EH (cell line): ENCODE measurements around the gene NFASC.
A peak's percentile ranks its signal among the peaks of the same experiment; 100 is the strongest.

Experiments
- DNase-seq: peaks from one replicate; pipeline ENCODE4 v3.0.0-alpha.2; 2015; ENCODE audit warnings: low read depth

The NFASC gene

DNA sequence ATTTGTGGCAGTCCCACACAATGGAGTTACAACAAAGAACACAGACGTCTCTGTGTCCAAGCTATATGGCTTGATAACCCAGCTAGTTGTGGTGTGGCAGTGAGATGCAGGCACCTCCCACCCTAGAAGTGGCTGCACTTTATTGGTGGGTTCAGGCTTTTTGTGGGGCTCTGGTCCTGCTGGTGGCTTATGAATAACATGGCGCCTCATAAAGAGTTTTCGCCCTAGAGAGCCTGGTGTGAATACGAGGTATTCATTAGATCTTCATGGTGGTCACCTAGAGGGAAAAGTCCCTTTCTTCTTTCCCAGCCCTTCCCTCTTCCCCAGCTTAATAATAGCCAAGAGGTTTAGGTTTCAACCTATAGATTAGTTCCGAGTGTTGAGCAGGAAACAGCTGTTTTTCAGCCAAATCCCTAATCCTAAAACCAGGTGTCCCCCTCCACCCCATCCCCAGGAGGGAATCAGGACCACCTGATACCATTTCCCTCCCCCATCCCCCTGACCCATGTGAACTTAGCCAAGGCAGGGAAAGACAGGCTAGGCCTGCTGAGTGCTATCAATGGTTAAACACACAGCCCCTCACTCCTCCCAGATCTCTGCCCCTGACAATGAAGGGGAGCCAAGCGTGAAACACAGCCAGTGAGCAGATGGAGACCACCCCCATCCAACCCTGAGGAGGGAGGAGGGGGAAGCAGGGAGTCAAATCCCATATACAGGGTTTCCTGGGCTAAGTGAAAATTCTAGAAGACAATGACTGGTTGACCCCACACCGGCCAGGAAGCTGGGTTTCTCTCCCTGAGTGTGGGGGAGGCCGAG lies 58.2 kb downstream of the NFASC start:
- DNase-seq, result no peak

DNA sequence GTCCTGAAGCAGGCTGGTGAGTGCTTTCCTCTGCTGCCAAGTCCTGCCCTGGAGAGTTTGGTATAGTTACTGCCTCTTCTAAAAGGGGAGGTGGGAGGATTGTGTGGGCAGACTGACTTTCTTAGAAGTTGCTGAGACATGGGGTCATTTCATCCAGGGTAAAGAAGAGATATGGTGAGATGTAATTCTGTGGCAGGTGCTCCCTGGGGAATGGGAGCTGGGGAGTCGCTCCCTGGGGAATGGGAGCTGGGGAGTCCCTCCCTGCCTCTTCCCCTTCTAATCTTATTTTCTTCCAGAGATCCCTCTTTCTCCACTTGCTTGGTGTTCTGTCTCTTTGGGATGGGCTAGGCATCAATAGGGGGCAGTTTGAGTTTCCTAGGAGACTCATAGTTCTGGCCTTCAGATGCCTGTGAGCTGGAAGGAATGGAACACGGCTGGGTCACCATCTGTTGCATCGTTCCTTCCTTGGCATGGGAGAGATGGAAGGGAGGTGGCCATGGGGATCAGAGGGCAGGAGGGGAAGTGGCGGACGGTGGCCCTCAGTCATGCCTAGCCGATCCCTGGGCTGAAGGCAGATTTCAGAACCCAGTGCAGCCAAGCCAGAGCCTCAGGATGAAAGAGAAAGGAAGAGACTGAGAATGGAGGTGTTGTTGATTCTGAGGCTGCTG lies 59.0 kb downstream of the NFASC start:
- no peak for DNase-seq

DNA sequence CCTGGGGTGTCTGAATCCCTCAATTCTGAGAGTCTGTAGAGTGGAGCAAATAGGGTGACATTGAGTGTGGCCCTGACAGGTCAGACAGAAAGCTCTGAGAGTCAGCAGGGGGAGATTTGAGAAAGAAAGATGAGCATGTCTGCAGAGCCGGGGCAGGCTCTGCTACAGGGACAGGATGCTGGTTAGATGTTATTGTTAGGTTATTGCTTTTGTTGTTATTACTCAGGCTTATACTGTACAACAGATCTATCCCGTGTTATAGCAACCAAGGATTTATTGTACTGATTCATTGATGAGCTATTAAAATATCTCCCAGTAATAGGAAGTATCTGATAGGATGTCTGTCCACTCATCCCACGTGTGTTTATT lies 59.5 kb downstream of the NFASC start:
- no peak for DNase-seq

DNA sequence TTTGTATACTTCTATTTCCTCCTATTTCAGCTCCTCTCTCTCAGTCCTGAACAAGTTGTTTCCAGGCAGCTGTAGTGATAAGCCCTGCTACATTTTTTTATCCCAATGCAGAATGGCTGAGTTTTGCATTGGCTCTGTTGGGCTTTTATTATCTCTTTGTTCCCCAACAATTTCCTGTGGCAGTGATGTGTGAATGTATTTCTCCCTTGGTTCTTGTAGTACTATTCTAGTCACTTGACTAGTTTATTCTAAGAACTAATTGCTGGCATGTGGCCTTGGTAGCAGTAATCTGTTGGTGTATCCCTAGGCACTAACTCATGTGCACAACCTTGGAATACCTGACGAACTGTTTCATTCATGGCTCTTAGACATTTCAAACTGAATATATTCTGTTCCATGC lies 60.7 kb downstream of the NFASC start:
- DNase-seq, result no peak

DNA sequence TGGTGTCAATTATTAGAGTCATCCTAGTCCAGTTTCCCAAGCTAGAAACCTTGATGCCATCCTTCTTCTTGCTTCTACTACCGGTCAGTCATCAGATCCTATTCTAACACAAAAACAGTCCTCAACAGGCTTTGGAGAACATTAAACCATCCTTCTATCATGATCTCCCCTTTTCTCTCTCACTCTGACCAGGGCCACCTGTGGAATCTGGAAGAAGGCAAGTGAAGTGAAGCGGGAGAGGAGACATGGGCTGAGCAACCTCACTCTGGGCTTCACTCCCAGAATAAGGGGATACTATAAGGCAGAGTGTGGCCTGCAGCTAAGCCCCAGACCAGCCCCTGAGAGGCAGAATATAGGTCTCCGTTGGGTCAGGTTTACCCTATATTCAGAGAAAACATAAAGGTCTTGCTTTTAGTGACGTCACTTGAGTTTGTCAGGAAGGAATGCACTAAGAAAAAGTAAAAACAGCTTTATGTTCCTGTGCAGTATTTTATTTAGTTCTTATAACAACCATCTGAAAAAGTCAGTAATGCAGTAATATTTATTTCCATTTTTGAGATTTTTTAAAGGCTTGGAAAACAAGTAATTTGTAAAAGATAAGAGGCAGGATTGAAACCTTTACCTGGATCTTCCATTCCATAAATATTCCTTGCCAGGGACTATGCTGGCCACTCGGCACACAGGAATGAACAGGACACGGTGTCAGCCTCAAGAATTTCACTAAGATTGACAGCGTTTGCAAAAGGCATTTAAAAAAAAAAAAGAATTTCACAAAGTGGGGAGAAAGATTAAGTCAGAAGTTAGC lies 61.3 kb downstream of the NFASC start:
- DNase-seq, result no peak

DNA sequence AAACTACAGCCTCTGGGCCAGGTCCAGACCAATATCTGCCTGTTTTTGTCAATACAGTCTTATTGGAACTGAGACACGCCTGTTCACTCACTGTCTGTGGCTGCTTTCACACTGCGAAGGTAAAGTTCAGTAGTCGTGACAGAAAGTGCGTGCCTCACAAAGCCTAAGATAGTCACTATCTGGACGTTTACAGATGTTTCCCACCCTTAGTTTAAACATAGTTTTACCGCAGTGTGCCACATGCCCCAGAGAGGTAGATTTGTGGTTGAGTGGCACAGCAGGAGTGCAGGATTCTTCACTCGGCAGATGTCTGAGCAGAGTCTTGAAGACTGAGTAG lies 61.9 kb downstream of the NFASC start:
- DNase-seq, result no peak

DNA sequence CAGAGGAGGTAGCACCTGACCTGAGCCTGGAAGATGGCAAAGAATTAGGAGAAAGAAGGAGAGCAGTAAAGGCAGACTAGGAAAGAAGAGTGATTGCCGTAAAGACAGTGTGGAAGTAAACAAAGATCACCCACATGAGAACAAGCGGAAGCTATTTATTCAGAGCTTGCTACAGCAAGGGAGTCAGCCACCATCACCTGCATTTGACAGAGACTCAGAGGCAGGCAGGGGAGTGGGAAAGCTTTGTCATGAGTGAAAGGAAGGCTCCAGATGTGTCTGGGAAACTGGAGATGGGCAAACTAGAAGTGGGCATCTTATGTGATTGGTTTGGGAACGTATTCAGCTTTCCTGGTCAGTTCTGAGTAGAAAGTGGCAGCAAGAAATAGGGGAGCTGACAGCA lies 64.5 kb downstream of the NFASC start:
- no peak for DNase-seq

DNA sequence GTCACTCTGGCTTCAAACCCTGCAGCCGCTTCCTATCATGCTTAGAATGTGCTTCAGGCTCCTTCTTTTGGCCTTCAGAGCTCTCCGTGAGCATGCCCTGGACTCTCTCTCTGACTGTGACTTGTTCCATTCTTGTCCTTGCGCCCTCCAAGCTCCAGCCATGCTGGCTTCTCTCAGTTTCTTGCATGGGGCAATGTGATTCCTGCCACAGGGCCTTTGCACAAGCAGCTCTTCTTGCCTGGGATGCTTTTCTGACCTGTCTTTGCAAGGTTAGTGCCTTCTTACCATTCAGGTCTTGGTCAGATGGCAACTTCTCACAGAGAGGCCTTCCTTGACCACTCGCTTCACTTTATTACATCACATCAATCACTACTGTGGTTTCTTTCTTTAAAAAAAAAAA lies 66.1 kb downstream of the NFASC start:
- no peak for DNase-seq

DNA sequence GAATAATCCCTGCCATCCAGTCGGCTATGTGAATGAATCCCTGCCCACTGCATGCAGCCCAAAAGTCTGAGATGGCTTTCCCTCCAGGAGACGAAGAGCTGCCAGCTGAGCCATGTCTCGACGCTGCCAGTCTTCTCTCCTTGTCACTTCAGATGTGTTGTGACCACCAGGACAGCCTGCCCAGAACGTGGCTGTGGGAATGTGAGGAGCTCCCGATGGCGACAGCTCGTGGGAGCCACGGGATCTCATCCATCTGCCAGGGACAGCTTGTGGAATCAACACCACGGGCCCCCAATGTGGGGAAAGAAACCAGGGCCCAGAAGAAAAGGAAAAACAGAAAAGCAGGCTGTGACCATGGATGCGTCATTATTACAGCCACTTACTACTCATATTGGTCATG lies 67.2 kb downstream of the NFASC start:
- DNase-seq, result no peak

DNA sequence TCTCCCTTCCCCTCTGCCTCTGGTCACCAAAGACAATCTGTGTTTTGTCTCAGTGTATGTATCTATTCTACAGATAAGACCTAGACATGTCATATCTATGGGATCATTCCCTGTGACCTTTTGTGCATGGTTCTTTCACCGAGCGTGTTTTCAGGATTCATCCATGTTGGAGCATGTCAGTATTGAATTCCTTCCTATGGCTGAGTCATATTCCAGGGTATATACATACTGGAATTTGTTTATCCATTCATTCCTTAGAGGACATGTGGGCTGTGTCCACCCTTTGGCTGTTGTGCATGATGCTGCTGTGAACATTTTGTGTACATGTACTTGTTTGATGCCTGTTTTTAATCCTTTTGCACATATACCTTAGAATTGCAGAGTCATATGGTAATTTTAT lies 69.9 kb downstream of the NFASC start:
- DNase-seq, result peak; percentile 13

DNA sequence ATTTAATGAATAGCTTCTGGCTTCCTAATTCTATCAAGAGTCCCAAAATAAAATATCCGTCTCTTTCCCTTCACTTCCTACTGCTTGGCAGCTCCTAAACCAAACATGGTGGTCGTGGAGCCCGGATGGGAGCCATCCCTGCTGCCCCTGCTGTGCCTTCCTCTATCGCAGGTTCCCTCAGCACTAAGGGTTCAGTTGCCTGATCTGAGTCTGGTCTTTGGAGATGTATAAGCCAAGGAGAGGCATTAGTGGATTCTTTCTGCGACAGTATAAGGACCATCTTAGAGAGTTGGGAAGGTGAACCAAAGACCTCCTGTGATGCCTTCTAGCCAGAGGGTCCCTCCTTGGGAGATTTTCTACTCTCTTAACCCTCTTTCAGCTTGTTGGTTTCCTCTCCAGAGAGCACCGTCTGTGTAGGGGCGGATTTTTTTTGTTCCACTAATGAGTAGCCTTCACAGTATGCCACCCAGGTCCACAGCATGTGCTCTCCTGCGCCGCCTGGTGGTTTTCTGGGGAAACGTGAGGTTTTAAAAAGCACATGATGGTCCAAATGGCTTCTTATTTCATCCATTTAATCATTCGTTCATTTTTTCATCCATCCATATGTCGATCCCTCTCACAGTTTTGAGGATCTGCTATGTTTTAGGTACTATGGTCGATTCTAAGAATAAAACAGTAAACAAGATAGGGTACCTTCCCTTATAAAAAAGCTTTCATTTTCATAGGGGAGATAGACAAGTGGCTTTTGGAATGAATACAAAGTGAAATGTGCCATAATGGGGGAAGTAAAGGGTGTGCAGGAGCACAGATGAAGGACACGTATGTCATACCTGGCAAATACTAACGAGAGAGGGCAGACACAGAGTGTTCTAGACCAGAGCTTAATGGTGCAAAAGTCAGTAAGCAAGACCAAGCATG lies 71.0 kb downstream of the NFASC start:
- DNase-seq, result peak; percentile 65

DNA sequence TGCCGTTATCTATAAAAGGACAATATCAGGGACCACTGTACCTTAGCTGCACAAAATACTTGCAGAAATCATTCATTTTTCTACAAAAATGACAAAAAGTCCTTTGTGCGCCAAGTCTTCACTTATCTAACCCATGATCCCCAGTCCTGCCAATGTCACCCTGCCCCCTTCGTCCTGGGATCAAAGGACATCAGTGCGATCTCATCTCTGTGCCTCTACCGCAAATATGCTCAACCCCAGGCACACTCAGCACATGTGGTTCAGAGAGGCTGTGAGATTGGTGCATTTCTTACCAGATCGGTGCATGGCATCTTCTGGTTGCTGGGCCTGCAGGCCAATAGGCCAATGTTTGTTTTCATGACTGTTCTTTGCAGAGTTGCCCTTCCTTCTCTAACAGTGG lies 72.8 kb downstream of the NFASC start:
- DNase-seq, result no peak

DNA sequence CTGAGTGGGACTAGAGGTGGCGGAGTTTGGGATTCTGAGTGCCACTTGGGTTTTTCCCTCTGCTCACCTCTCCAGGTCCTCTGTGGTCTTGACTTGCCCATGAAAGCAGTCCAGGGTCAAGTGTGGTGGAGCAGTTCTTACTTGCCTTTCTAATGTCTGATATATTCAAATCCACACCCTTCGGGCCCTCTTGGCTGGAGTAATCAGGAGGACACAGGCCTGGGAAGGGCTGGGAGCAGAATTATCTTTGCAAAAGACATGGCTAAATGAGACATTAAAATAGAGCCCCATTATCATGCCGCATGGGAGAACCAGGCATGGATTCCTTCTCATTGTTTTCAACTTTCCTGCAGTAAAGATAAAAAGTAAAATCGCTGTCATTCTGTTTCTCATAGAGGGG lies 74.0 kb downstream of the NFASC start:
- DNase-seq, result no peak

DNA sequence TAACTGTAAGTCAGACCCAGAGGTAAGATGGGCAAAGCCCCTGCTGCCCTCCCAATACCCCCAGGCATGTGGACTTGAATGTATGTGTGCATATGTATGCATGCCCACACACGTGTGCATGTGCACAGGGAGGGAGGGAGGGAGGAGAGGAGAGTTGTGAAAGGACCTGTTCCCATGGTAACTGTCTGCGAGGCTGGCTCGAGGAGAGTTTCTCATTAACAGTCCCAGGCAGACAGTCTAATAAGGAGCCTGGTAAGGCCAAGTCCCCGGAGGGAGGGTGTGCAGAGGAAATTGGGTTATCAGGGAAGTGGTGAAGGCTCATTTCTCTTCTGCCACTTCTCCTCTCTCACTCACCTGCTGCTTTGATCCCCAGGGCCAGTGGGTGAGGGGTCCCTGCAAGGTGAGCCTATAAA lies 74.9 kb downstream of the NFASC start:
- peak; percentile 11 for DNase-seq

DNA sequence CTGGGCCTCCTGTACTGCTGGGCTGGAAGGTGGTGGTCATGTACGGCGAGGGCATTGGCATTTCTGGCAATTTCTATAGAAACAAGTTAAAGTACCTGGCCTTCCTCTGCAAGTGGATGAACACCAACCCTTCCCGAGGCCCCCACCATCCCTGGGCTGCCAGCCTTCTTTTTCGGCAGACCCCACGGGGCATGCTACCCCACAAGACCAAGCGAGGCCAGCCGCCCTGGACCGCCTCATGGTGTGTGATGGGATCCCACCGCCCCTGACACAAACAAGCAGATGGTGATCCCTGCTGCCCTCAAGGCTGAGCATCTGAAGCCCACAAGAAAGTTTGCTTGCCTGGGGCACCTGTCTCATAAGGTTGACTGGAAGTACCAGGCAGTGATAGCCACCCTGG lies 76.0 kb downstream of the NFASC start:
- no peak for DNase-seq

DNA sequence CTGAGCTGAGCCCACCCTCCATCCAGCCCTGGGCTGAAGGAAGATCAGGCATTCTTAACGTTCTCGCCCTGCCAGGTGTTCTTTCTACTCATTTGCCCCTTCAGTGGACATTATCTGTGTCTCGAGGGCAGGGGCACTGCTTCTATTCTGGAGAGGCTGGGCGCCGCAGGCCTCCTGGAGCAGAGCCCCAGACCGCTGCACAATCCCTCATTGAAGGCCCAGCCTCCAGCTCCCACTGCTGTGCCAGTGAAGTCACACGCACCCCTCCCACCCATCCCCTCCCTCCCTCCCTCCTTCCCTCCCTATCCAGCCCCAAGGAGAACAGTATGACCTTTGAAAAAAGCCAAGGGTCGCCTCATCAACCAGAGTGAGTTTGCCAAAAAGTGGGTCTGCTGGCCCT lies 76.7 kb downstream of the NFASC start:
- DNase-seq, result no peak

DNA sequence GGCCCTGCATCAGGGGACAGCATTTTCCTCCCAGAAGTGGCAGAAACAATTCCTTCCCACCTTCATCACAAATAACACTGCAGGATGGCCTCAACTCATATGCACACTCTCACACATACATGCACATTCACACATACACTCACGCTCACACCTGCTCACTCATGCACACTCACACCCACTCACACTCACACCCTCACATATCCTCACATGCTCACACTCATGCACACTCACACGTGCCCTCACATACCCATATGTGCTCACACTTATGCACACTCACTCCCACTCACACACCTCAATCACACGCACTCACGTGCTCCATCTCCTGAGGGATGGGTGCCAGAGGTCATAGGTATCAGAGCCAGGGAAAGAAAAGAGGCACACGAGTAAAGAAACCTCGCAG lies 77.1 kb downstream of the NFASC start:
- DNase-seq, result no peak

DNA sequence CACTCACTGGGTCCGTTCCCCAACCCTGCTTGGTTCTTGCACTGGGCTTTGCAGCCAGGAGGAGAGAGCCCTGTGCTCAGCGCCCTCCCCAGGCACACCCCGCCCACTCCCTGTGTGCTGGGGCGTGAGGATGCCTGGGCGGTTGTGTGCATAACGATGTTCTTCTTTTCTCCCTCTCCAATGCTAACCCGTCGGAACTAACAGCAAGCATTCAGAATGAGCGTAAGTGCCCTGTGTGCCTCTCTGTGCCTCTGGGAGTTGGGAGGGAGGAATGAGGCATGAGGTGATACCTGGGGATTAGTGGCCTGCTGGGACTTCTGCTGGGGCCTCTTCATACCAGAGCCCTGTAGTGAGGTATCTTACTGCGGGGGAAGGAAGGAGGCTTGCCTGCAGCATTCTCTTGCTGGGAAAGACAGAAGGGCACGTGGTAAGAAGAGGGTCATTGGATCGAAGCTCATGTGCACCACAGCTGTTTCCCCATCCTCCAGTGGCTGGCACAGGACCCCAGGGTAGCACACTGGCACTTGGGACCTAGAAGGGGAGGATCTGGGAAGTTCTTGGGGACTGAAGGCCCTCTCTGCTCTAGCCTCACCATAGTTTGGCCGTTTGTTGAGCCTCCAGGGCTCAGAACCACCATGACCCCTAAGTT lies 79.8 kb downstream of the NFASC start:
- no peak for DNase-seq

DNA sequence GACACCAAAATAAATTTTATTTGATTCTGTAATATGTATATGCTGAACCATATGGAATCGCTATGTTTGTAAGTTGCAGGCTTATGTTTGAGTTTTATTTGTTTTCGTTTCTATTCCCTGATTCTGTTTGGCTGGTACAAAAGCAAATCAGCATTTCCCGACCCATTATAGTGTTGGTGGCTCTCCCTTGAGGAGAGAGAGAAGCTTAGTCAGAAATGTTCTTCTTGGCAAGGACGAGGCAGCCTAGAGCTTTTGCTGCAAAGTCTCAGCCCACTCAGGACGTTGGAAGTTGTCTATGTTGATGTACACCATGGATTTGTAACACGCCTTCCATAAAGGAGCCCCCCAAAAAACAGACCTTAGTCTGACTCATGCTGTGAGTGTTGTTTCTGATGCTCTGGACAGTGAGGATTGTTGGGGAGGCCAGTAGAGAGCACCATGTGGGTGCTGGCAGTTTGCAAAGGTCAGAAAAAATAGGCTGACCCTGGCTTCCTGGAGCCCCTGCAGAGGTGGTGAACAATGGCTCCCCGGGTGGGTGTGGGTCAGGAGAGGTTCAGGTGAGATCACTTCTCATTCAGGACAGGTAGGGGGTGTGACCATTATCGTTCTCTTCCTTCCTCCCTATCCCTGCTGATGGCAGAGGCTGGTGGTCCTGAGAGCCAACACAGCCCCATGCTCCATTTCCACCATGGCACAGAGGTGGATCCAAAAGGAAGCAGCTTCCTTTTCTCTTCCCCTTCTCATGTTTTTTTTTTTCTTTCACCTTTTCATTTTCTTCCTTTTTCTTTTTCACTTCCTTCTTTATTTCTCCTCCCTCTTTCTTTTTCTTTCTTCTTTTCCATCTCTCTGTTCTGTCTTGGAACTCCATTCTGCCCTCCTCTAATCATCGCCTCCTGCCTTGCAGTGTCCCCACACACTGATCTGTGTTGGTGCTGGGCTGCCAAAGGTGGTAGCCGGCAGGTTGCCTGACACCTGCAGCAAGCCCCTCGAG lies 88.0 kb downstream of the NFASC start:
- DNase-seq, result no peak

DNA sequence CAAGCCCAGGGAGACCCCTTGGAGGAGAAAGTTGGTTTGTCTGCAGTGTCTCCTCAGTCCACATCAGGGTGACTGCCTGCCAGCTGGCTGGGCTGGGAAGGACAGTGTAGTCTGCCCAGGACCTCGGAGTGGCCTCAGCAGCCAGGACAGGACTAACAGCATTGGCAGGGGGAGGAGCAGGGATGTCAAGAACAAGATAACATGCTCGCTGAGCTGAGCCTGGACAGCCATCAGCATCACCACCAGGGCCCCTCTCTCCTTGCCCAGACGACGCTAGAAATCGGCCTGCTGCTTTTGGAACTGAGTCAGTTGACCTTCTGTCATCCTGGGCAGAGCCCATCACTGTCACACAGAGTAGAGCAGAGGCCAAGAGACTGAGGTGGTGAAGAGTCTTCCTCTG lies 88.7 kb downstream of the NFASC start:
- DNase-seq, result no peak
